SH-SY5Y (cell line): Measurements from ENCODE around the gene TXK.

ENCODE experiments used
- GATA2 ChIP-seq: IDR thresholded peaks from 2 replicates; pipeline ENCODE4 v1.6.1; 2011; ENCODE audit warnings: mild to moderate bottlenecking, low read depth, low read length
- GATA3 ChIP-seq: IDR thresholded peaks from 2 replicates; pipeline ENCODE4 v1.6.1; 2011; ENCODE audit warnings: low read depth, mild to moderate bottlenecking, low read length, moderate library complexity

GRCh38 chr4:48138936-48139335 is 4.9 kb upstream of the TXK start:
- TF ChIP-seq GATA2 = no peak
- no peak for TF ChIP-seq GATA3
